Measurements from ENCODE around the gene LTBP1.
"Not testable (repeated sequence)": the region's sequence is repeated elsewhere in the genome, so short reads cannot be mapped to it uniquely, and the experiment has no call there.

Gene LTBP1

DNA sequence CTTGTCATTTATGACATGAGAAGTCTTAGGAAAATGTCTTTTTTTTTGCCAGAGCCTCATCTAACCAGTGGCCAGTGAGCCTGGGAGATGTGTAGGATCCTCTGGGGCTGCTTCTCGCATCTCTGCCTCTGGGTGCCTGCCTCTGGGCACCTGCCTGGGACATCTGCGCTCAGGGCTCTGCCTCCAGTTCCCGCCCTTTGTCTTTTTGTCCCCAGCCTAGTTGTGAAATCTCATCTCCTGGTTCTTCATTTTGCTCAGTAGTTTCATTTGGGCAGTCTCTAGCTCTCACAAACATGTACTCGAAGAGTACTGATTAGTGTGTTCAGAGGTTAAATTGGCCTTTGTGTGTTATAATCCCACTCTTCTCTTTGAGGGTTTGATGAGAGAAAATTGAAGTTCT, 92.0 kb downstream of the LTBP1 start:
- DNase-seq (ENCODE audit: low read depth, low spot score), result no peak

DNA sequence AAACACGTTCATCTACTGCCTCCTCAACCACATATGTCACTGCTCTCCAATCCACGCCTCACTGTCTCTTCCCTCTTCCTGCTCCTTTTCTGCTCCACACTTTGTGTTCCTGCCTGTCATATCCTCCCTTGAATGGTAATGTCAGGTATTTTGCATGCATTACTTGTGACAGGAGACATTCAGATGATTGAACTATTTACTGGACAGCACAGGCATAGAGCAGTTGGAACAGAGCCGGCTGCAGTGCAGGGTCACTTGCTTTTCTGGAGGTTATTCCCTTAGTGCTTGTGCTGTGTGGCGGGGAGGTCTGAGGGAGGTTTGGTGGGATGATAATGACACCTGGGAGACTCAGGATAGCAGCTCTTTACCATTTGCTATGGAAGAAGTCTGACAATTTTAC, 93.8 kb downstream of the LTBP1 start:
- no peak for DNase-seq (ENCODE audit: low read depth, low spot score)

DNA sequence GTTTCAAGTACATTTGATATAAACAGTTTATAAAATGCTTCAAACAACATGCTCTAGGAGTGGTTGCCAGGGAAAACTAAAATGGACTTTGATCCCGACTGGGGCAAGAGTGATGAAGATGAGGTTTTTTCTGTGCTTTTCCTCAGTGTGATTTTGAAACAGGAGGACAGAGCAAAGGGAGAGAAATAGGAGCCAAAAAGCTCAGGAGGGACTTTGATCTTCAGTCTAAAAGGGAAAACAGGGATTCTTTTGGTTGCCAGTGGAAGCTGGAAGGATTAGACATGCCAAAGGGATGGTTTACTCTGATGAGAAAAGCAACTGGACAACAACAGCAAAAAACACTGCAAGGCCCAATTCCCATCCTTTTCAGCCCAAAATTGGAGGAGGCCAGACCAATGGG, 95.5 kb downstream of the LTBP1 start:
- no peak for DNase-seq (ENCODE audit: low read depth, low spot score)

DNA sequence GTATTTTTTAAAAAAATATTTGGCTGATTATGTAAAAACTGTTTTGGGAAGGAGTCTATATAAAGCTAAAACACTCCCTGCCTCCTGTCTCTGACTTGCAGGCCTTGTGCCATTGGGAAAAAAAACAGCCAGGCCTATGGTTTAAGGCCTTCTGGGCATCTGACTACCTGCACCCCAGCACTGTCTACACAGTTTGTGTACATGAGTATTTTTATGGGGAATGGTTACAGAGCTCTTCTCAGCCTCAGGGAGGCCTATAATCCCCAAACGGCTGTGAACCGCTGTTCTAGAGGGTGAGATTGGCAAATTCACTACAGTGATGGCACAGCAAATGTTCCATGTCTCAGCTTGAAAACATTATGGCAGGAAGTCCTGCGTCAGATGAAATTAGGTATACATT, 96.1 kb downstream of the LTBP1 start:
- no peak for DNase-seq (ENCODE audit: low read depth, low spot score)

DNA sequence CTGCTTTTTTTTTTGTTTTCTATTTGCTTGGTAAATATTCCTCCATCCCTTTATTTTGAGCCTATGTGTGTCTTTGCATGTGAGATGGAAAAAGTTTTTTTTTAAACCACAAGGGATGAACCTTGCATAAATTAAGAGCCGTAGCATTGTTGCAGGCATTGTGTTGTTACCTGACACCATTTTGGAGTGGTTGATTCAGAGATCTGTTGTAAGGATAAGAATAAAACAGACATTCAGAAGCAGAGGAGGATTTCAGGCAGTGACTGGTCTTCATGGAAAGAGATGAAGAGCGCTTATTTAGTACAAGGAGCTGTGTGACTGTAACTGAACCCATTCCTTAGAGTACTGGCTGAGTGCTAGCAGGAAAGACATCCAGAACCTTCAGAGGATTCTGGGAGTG, 101.2 kb downstream of the LTBP1 start:
- DNase-seq (ENCODE audit: low read depth, low spot score), result no peak

DNA sequence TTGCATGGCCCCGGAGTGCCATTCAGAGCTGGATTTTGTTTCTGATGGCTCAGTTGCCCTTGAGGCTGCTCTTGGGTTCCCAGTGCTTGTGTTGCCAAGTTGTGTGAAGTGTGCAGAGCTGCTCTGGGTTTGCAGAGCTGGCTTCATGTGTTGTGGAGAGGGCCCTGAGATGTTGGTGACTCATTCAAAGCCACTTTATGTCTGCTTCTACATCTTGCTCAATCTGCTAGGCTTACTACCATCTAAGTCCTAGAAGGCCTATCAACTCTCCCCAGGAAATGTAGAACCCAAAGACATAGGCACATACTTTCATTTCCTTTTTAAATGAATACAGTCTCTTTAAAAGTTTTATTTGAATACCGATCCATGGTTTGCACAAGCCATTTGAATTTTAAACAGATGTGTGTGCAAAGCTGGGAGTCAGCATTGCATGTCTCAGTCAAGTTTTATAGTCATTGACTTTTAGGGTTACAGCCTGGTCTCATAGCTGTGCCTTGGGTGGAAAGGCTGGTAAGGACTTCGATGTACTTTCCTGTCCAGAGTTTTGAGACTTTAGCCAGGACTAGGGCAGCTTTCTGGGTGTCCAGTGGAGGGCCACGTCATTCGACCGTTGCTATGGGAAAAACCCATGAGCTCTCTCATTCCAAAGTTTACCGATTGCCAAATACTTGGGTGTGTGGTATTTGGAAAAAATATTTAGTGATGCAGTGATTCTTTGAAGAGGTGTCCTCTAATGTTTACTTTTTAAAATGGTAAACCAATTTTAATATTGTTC, 105.0 kb downstream of the LTBP1 start:
- no peak for DNase-seq (ENCODE audit: low read depth, low spot score)

GRCh38 chr2:33052361-33052735, 105.6 kb downstream of the LTBP1 start:
- DNase-seq (ENCODE audit: low read depth, low spot score), result no peak

GRCh38 chr2:33052795-33053194, 106.0 kb downstream of the LTBP1 start:
- not testable (repeated sequence) for DNase-seq (ENCODE audit: low read depth, low spot score)

GRCh38 chr2:33056170-33056569, 109.4 kb downstream of the LTBP1 start:
- no peak for DNase-seq (ENCODE audit: low read depth, low spot score)

DNA sequence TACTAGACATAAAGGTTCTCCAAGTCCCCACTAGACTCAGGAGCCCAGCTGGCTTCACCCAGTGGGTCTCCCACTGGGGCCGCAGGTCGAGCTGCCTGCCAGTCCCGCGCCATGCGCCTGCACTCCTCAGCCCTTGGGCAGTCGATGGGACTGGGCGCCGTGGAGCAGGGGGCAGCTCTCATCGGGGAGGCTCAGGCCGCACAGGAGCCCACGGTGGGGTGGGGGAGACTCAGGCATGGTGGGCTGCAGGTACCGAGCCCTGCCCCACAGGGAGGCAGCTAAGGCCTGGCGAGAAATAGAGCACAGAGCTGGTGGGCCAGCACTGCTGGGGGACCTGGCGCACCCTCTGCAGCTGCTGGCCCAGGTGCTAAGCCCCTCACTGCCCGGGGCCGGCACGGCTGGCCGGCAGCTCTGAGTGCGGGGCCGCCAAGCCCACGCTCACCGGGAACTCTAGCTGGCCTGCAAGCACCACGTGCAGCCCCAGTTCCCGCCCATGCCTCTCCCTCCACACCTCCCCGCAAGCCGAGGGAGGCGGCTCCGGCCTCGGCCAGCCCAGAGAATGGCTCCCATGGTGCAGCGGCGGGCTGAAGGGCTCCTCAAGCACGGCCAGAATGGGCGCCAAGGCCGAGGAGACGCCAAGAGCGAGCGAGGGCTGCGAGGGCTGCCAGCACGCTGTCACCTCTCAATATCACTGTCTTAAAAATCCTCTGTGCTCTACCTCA, 110.7 kb downstream of the LTBP1 start:
- not testable (repeated sequence) for DNase-seq (ENCODE audit: low read depth, low spot score)

GRCh38 chr2:33058716-33059470, 112.1 kb downstream of the LTBP1 start:
- DNase-seq (ENCODE audit: low read depth, low spot score), result no peak

DNA sequence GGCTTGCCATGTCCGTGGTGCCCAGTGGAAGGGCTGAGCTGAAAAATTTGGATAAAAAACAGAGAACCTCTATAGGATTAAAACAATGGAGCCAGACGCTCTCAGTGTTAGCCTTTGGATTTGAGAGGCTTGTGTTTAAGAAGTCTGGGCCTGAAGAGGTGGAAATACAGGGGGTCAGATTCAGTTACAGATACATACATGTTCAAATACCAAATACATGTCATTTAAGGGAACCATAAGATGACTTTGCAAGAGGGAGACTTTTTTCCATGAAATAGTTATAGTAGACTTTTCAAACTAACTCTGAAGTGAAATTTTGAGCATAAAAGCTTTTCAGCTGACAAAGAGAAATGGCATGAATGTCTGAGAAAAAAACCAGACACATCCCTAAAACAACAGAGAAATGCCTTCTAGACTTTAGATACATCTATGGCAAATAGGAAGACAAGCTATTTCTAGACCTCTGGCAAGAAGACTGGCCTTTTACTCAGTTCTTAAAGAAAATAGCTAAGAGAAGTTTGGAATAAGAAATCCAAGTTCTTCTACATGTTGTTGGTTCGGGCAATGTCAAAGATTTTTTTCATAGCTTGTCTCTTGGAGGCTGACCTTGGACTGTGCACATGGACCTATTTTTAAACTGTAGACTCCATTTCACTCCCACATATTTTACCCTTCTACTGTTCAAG, 112.9 kb downstream of the LTBP1 start:
- DNase-seq (ENCODE audit: low read depth, low spot score), result no peak

GRCh38 chr2:33060405-33060804, 113.7 kb downstream of the LTBP1 start:
- DNase-seq (ENCODE audit: low read depth, low spot score), result no peak

- DNase-seq (ENCODE audit: low read depth, low spot score), result no peak
Measured at GRCh38 chr2:33062665-33063250, 116.0 kb downstream of the LTBP1 start.

DNA sequence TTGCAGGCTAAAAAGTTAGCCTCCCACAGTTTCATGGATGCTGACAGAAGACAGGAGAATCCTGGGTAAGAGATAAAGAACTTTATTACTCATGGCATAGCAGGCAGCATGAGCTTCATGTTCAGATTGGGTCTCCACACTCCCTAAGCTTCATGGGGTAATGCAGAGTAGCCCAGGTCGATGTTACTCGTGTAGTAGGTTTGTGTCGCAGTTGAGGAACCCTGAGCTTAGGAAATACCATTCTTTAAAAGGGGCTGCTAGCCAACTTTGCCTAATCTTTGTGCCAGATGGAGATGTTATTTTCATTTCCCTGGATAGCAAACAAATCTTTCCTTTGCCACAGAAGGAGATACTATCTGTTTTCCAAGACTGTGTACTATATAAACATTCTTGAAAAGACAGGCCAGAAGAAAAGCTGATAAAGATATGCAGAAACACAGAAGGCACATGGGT, 117.6 kb downstream of the LTBP1 start:
- DNase-seq (ENCODE audit: low read depth, low spot score), result no peak

DNA sequence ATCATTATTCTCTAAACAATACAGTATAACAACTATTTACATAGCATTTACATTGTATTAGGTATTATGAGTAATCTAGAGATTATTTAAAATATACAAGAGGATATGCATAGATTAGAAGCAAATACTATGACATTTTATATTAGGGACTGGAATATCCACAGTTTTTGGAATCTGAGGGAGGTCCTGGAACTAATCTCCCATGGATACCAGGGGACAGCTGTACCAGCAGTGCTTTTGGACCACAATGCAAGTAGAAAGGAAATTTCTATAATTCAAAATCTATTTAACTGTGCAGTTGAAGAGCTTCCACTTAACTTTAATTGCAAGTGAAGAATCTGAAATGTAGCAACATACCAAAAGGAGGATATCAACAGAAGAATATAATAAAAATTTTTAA, 120.8 kb downstream of the LTBP1 start:
- no peak for DNase-seq (ENCODE audit: low read depth, low spot score)

GRCh38 chr2:33068261-33068660, 121.5 kb downstream of the LTBP1 start:
- peak; percentile 32 for DNase-seq (ENCODE audit: low read depth, low spot score)

- DNase-seq (ENCODE audit: low read depth, low spot score), result peak; percentile 98
Measured at GRCh38 chr2:33069894-33070651, 123.3 kb downstream of the LTBP1 start.

DNA sequence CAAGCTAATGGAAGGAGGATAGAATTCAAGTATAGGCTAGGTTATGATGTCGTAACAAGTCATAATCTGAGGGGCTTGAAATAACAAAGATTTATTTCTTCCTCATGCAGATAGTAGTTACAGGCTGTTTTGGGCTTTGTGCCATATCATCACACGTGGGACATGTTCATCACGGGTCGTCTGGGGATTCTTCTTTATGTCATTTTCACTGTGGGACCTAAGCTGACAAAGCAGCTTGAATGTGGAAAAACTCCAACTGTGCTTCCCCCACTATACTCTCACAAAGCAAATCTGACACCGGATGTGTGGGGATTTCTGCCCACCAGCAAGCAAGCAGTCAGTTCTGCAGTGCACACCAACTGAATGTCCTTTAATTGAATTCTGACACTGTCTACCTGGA, 124.8 kb downstream of the LTBP1 start:
- DNase-seq (ENCODE audit: low read depth, low spot score), result no peak

DNA sequence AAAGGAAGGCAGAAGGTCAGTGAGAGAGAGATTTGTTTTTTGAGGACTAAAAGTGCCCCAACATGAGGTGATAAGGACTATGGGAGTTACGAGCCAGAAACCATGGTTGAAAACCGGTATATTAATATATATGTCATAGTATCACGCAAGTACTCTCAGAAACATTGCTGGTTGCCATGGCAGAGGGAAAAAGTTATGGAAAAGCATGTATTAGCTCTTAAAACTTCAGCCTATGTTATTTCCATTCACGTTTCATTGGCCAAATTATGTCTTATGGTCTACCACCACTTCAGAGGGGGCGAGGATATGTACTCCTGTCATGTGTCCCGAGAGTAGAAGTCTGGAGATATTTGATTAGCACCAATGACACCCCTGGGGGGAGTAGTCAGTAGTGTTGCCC, 125.9 kb downstream of the LTBP1 start:
- DNase-seq (ENCODE audit: low read depth, low spot score), result no peak

DNA sequence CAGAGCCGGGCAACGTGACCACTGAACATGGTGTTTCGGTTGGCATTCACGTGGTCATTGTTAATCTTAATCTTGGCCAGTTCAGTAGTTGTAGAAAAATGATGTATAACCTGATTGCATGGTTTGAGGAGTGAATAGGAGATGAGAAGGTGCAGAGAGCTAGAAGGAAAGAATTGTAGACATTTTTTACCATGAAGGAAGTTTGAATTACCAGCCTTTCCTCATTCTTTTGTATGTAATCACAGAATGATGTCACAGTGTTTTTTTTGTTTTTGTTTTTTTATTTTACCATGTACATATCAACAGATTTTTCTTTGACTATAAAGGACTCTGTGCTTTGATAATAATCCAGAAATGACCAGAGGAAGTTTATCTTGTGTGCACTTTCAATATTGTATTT, 126.3 kb downstream of the LTBP1 start:
- DNase-seq (ENCODE audit: low read depth, low spot score), result no peak

All from astrocyte of the hippocampus (primary cell).